Measurements from ENCODE around the gene FCHSD1.

- TF ChIP-seq CTCF (IDR thresholded peaks at IDR 0.05): no peak
- no peak for TF ChIP-seq POLR2A (IDR thresholded peaks at IDR 0.05)
Measured at GRCh38 chr5:141672071-141672840, 21.0 kb upstream of the FCHSD1 start.
